ENCODE data around the gene VGLL4. TPM values are rescaled to one million over a fixed set of nuclear protein-coding genes. Genes with fewer than 3 reads are reported as not detected.

Gene VGLL4
- total RNA-seq, 1 donor from 2014 or later: 141 TPM

DNA sequence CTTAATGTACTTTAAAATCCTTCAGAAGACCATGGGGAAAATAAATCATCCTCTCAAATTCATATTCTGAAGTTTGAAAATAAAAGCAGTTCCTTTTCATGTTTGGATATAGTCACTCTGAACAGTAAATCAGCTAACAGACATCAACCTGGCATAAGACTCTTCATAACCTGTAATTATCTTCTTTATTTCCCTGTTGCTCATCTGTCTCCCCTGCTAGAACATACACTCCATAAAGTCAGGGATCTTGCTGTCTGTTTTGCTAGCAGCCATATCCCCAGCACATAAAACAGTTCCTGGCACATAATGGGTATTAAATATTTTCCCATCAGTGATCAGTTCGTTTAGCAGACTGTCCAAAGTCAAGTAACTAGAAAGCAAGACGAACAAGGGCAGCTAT, 11.2 kb downstream of the VGLL4 start:
- no peak for DNase-seq (ENCODE audit: low spot score)
- peaks cover 92% of the 10 kb centered on the region for H3K4me1 Mint-ChIP-seq (ENCODE audit: low read depth)
- TF ChIP-seq CTCF (IDR thresholded peaks at IDR 0.05): no peak
- no peaks in the 10 kb centered on the region for H3K36me3 Mint-ChIP-seq (ENCODE audit: low read depth)
- H3K27me3 Mint-ChIP-seq (ENCODE audit: low read depth): no peaks in the 10 kb centered on the region
- H3K9me3 Mint-ChIP-seq (ENCODE audit: low read depth): no peaks in the 10 kb centered on the region
- H3K4me3 Mint-ChIP-seq (ENCODE audit: unreplicated experiment): no peak overlapping the region
- H3K27ac Mint-ChIP-seq (ENCODE audit: unreplicated experiment): peak overlapping the region; percentile 86

DNA sequence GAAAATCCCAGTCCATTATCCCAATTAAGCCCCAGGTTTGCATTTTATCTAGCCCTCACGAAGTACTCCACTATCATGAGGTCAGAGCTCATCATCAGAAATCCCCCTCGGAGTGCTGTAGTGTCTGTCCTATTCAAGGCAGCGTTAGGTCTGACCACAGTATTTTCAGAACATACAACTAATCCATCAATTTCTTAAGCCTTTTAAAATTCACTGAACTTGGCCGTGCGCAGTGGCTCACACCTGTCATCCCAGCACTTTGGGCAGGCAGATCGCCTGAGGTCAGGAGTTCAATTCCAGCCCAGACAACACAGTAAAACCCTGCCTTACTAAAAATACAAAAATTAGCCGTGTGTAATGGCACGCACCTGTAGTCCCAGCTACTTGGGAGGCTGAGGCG, 11.9 kb downstream of the VGLL4 start:
- Mint-ChIP-seq H3K9me3 (ENCODE audit: low read depth) (no peaks in the 10 kb centered on the region), H3K4me3 (ENCODE audit: unreplicated experiment) (no peak overlapping the region), H3K4me1 (ENCODE audit: low read depth) (peaks cover 90% of the 10 kb centered on the region)

DNA sequence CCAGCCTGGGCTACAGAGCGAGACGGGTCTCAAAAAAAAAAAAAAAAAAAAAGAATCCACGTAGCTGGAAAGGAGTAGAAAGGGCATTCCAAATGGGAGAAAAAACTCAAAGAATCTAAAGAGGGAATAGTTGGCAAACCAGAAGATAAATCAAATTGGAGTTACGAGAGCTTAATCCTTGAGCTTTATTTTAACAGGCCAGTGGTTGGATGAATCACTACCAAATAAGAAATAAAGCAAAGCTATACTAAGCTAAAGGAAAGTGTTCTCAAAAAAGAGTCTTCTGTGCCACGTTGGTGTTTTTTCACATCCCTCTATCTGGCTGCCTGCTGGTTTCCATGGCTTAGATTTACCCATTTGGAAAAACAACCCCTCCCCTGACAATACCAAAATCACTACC, 14.0 kb downstream of the VGLL4 start:
- H3K4me1 Mint-ChIP-seq (ENCODE audit: low read depth): peaks cover 90% of the 10 kb centered on the region
- DNase-seq (ENCODE audit: low spot score): no peak
- no peaks in the 10 kb centered on the region for H3K27me3 Mint-ChIP-seq (ENCODE audit: low read depth)
- no peaks in the 10 kb centered on the region for H3K9me3 Mint-ChIP-seq (ENCODE audit: low read depth)
- H3K36me3 Mint-ChIP-seq (ENCODE audit: low read depth): peaks cover 2% of the 10 kb centered on the region
- H3K4me3 Mint-ChIP-seq (ENCODE audit: unreplicated experiment): peak overlapping the region; percentile 41
- no peak for TF ChIP-seq CTCF (IDR thresholded peaks at IDR 0.05)
- H3K27ac Mint-ChIP-seq (ENCODE audit: unreplicated experiment): peak overlapping the region; percentile 96

More for the DNA sequence above, 11.9 kb downstream of the VGLL4 start:
- H3K36me3 Mint-ChIP-seq (ENCODE audit: low read depth): no peaks in the 10 kb centered on the region
- TF ChIP-seq CTCF (IDR thresholded peaks at IDR 0.05): no peak
- H3K27me3 Mint-ChIP-seq (ENCODE audit: low read depth): no peaks in the 10 kb centered on the region
- DNase-seq (ENCODE audit: low spot score): no peak
- H3K27ac Mint-ChIP-seq (ENCODE audit: unreplicated experiment): peak overlapping the region; percentile 70

- H3K9me3 Mint-ChIP-seq (ENCODE audit: low read depth): no peaks in the 10 kb centered on the region
- H3K4me1 Mint-ChIP-seq (ENCODE audit: low read depth): peaks cover 90% of the 10 kb centered on the region
- peaks cover 4% of the 10 kb centered on the region for H3K36me3 Mint-ChIP-seq (ENCODE audit: low read depth)
- no peak overlapping the region for H3K4me3 Mint-ChIP-seq (ENCODE audit: unreplicated experiment)
- no peak for TF ChIP-seq CTCF (IDR thresholded peaks at IDR 0.05)
- no peak for DNase-seq (ENCODE audit: low spot score)
- peak overlapping the region; percentile 27 for H3K27ac Mint-ChIP-seq (ENCODE audit: unreplicated experiment)
- H3K27me3 Mint-ChIP-seq (ENCODE audit: low read depth): no peaks in the 10 kb centered on the region
These were observed 16.1 kb downstream of the VGLL4 start for GRCh38 chr3:11627612-11628011.

DNA sequence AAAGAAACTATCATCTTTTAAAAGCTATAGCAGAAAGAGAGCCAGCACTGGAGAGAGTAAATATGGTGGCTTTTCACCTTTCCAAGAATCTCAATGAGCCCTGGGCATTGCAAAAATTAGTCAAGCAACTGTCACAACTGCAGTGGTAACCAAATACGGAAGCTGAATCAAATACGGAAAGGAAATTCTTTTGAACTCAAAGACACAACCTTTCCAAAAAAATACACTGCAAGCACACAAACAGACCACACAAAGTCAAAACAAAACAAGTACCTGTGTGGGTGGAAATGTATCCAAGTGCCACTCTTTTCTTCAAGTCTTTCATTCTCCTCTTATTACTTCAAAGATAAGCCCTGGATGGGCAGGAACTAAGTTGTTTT, 17.6 kb downstream of the VGLL4 start:
- DNase-seq (ENCODE audit: low spot score): no peak
- H3K4me1 Mint-ChIP-seq (ENCODE audit: low read depth): peaks cover 91% of the 10 kb centered on the region
- no peak overlapping the region for H3K4me3 Mint-ChIP-seq (ENCODE audit: unreplicated experiment)
- H3K9me3 Mint-ChIP-seq (ENCODE audit: low read depth): no peaks in the 10 kb centered on the region
- no peaks in the 10 kb centered on the region for H3K27me3 Mint-ChIP-seq (ENCODE audit: low read depth)
- H3K27ac Mint-ChIP-seq (ENCODE audit: unreplicated experiment): peak overlapping the region; percentile 69
- no peak for TF ChIP-seq CTCF (IDR thresholded peaks at IDR 0.05)
- H3K36me3 Mint-ChIP-seq (ENCODE audit: low read depth): peaks cover 4% of the 10 kb centered on the region
